ENCODE data around the gene KRTAP5-1. TPM values are rescaled to one million over a fixed set of nuclear protein-coding genes. Genes with fewer than 3 reads are reported as not detected.
A peak's percentile ranks its signal among the peaks of the same experiment; 100 is the strongest.

The KRTAP5-1 gene
- total RNA-seq, 2 experiments from 2014 or later, result not detected

DNA sequence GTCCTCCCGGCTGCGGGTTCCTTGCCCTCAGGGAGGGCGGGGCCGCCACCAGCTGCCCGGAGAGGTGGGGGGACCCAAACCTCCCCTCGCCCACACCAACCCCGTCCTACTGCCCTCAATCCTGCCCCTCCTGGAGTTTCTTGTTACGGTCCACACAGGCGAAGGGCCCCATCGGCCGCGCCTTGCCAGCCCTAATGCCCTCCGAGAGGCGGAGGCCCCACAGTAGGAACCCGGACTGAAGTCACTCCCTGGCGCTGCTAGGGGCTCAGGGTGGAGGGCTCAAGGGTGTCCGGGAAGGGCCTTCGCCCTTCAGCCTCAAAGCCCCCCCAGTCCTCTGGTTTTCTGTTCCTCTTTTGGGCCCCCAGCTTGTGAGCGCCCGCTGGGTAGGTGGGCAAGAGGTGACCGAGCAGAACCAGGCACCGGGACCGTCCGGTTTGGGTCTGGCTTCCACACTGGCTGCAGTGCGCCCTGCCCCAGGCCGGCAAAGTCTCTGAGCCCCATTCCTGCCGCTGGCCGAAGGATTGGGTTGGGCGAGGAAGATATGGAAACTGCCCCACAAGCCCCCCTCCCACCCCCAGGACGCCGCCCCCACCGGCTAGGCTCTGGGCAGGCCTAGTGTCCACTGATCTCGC lies 37.5 kb downstream of the KRTAP5-1 start:
- POLR2A ChIA-PET, result no interaction called here
- intact Hi-C loops (cut with DNase I, micrococcal nuclease), result loop anchor here in 1 of 2 experiments (1.0 to 2.0 kb wide), 2 partner anchors 27 to 79 kb away; no protein-coding TSS in a partner anchor
- H3K4me1 Mint-ChIP-seq, result peaks cover 2% of the 10 kb centered on the region

GRCh38 chr11:1546536-1547466 lies 38.3 kb downstream of the KRTAP5-1 start:
- ChIA-PET POLR2A (no interaction called here), CTCF (interaction anchor here (0.7 to 3.3 kb wide), 9 partner anchors 9 to 1298 kb away, joined by 3 to 46 read pairs (median 3); no protein-coding TSS in a partner anchor)
- no peak overlapping the region for H3K27ac Mint-ChIP-seq
- no peaks in the 10 kb centered on the region for H3K9me3 Mint-ChIP-seq (ENCODE audit: low read depth)
- H3K4me3 Mint-ChIP-seq, result peak overlapping the region; percentile 17
- H3K27me3 Mint-ChIP-seq, result peaks cover 23% of the 10 kb centered on the region
- H3K4me1 Mint-ChIP-seq, result peaks cover 2% of the 10 kb centered on the region
- ATAC-seq (peak; percentile 87), DNase-seq (peak; percentile 72)
- H3K36me3 Mint-ChIP-seq (ENCODE audit: low read depth), result no peaks in the 10 kb centered on the region
- intact Hi-C loops (cut with DNase I, micrococcal nuclease), result loop anchor here (1.0 to 2.0 kb wide), 3 partner anchors 28 to 82 kb away; no protein-coding TSS in a partner anchor

More for the DNA sequence above, 37.5 kb downstream of the KRTAP5-1 start:
- DNase-seq, result no peak
- CTCF ChIA-PET, result interaction anchor here (0.9 to 3.3 kb wide), 4 partner anchors 16 to 31 kb away, joined by 3 to 46 read pairs (median 5); no protein-coding TSS in a partner anchor
- no peak overlapping the region for H3K27ac Mint-ChIP-seq
- H3K9me3 Mint-ChIP-seq (ENCODE audit: low read depth), result no peaks in the 10 kb centered on the region
- no peak for ATAC-seq
- no peaks in the 10 kb centered on the region for H3K36me3 Mint-ChIP-seq (ENCODE audit: low read depth)
- peaks cover 25% of the 10 kb centered on the region for H3K27me3 Mint-ChIP-seq
- H3K4me3 Mint-ChIP-seq, result peak overlapping the region; percentile 2

DNA sequence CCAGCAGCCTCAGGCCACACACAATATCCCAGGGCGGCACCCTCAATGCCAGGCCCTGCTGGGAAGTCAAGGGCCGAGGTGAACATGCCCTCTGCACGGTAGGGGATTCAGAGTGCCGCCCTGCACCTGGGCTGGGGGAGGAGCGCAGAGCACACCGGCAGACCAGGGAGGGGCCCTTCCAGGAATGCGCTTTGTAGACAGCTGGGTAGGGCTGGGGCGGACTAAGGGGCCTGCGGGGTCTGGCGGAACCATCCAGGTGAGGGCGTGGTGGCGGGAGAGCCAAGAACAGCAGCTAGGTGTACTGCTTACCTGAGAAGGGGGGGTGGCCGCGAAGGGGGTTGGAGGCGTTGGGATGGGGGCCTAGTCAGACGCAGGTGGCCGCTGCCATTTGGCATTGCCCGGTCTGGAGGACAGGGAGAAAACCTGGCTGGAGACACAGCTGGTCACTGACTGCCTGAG lies 39.0 kb downstream of the KRTAP5-1 start:
- no peaks in the 10 kb centered on the region for H3K9me3 Mint-ChIP-seq (ENCODE audit: low read depth)
- intact Hi-C loops (cut with DNase I, micrococcal nuclease), result loop anchor here (1.0 to 2.0 kb wide), 3 partner anchors 28 to 82 kb away; no protein-coding TSS in a partner anchor
- DNase-seq (no peak), ATAC-seq (no peak)
- peaks cover 2% of the 10 kb centered on the region for H3K4me1 Mint-ChIP-seq
- H3K27ac Mint-ChIP-seq, result no peak overlapping the region
- H3K27me3 Mint-ChIP-seq, result peaks cover 23% of the 10 kb centered on the region
- ChIA-PET POLR2A (no interaction called here), CTCF (interaction anchor here (0.7 to 3.3 kb wide), 3 partner anchors 10 to 28 kb away, joined by 3 to 46 read pairs (median 3); no protein-coding TSS in a partner anchor)
- H3K36me3 Mint-ChIP-seq (ENCODE audit: low read depth), result no peaks in the 10 kb centered on the region
- H3K4me3 Mint-ChIP-seq, result peak overlapping the region; percentile 17

DNA sequence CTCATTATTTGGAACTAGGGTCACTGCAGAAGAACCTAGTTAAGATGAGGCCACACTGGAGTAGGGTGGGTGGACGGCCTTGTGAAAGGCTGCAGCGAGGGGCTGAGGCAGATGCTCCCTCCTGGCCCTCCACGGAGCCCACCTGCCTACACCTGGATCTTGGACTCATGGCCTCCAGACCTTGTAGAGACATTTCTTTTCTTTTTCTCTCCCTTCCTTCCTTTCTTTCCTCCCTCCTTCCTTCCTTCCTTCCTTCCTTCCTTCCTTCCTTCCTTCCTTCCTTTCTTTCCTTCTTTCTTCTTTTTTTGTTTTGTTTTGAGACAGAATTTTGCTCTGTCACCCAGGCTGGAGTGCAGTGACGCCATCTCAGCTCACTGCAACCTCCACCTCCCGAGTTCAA lies 39.7 kb downstream of the KRTAP5-1 start:
- Mint-ChIP-seq H3K4me3 (no peak overlapping the region), H3K36me3 (ENCODE audit: low read depth) (no peaks in the 10 kb centered on the region), H3K27ac (no peak overlapping the region), H3K4me1 (peaks cover 2% of the 10 kb centered on the region), H3K27me3 (peaks cover 23% of the 10 kb centered on the region), H3K9me3 (ENCODE audit: low read depth) (no peaks in the 10 kb centered on the region)
- no peak for ATAC-seq
- DNase-seq, result no peak
- POLR2A ChIA-PET, result no interaction called here
- CTCF ChIA-PET, result interaction anchor here (3.3 kb wide), 1 partner anchor 29 kb away, joined by 46 read pairs; no protein-coding TSS in a partner anchor
- intact Hi-C loops (cut with DNase I, micrococcal nuclease), result no loop called here

GRCh38 chr11:1544536-1544935 lies 40.5 kb downstream of the KRTAP5-1 start:
- DNase-seq (no peak), ATAC-seq (no peak)
- no peak overlapping the region for H3K27ac Mint-ChIP-seq
- peaks cover 18% of the 10 kb centered on the region for H3K27me3 Mint-ChIP-seq
- no peaks in the 10 kb centered on the region for H3K9me3 Mint-ChIP-seq (ENCODE audit: low read depth)
- POLR2A ChIA-PET, result no interaction called here
- CTCF ChIA-PET, result interaction anchor here (0.5 kb wide), 1 partner anchor 21 kb away, joined by 3 read pairs; no protein-coding TSS in a partner anchor
- intact Hi-C loops (cut with DNase I, micrococcal nuclease), result no loop called here
- H3K4me1 Mint-ChIP-seq, result peaks cover 2% of the 10 kb centered on the region
- no peaks in the 10 kb centered on the region for H3K36me3 Mint-ChIP-seq (ENCODE audit: low read depth)
- no peak overlapping the region for H3K4me3 Mint-ChIP-seq

DNA sequence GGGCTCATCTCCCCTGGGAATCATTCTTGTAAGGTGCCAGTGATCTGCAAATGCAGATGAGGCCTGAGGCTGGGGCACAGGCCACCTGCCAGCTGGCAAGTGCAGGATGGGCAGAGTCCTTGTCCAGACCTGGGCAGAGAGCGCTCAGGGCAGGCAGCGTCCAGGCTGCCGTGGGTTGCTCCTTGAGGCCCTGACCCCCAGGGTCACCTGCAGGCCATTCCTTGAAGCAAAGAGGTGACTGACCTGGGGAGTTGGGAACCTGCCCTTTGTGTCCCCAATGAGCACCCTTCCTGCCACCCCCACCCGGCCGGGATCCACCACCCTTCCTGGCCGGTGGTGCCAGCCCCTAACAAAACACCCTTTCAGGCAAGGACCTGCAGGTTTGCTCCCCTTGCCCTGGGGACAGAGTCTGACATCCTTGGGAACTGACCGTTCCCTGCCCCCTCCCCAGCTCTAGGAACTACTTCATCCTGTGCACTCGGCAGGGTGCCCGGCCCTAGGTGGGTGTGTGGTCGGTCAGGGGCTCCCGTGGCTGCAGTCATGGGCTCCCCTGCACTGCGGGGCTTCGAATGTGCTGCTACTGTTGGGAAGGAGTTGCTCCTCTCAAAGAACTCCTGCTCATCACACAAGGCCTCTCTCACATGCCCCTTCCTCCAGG lies 41.3 kb downstream of the KRTAP5-1 start:
- ATAC-seq, result no peak
- intact Hi-C loops (cut with DNase I, micrococcal nuclease), result no loop called here
- Mint-ChIP-seq H3K4me1 (peaks cover 2% of the 10 kb centered on the region), H3K4me3 (no peak overlapping the region), H3K27ac (no peak overlapping the region), H3K9me3 (ENCODE audit: low read depth) (no peaks in the 10 kb centered on the region), H3K36me3 (ENCODE audit: low read depth) (no peaks in the 10 kb centered on the region), H3K27me3 (peaks cover 13% of the 10 kb centered on the region)
- CTCF ChIA-PET, result no interaction called here
- DNase-seq, result no peak
- POLR2A ChIA-PET, result no interaction called here

DNA sequence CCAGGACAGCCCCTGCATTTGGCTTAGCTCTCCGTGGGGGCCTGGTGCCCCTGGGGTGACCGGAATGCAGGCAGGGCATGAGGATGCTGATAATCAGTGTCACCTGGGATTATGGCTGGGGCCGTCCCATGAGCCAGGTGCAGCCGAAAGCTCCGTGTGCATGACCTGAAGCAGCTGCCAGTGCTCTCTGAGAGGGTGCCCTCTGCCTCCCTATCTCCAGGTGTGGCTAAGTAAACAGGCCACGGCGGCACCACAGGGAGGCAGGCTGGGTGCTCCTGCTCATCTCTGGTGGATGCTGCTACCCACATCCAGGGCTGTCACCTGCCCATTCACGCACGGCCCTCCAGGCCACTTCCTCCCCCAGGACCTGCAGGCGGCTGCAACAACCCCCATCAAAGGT lies 42.8 kb downstream of the KRTAP5-1 start:
- Mint-ChIP-seq H3K27ac (no peak overlapping the region), H3K9me3 (ENCODE audit: low read depth) (no peaks in the 10 kb centered on the region), H3K4me3 (no peak overlapping the region), H3K27me3 (peaks cover 3% of the 10 kb centered on the region), H3K36me3 (ENCODE audit: low read depth) (no peaks in the 10 kb centered on the region), H3K4me1 (peaks cover 2% of the 10 kb centered on the region)
- ATAC-seq, result no peak
- no peak for DNase-seq
- POLR2A ChIA-PET, result no interaction called here
- intact Hi-C loops (cut with DNase I, micrococcal nuclease), result no loop called here
- CTCF ChIA-PET, result interaction anchor here (1.0 to 1.3 kb wide), 2 partner anchors 33 to 87 kb away, joined by 4 to 5 read pairs; partner anchors contain the start of gene KRTAP5-5

DNA sequence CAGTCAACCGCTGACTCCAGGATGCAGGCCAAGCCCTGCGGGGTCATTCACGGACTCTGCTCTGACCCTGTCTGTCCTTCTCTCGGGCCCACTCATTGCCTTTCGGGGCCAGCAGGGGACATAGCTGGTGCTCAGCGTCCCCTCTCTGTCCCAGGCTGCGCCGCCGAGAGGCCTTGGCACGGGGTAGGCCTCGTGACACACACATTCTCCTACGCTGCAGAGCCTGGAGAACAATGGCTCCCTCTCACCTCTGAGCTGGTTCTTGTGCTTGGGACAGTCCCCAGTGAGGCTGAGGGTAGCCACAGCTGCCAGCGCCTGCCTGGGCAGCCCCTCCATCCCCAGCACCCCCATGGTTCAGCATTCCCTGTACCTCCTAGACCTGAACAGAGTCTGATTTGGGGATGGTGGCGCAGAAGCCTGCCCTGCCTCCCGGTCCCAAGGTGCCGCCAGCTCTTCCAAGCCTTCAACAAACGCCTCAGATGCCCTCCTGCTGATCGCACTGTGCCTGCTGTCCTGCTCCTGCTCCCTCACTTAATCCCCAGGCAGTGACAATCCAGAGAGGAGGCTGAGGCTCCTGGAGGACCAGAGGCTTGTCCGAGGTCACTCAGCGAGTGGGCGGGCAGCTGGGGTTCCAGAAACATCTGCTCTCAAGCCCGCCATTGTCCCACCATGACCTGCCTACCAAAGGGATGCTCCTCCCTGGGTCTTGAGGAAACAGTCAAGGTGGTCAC lies 43.4 kb downstream of the KRTAP5-1 start:
- Mint-ChIP-seq H3K36me3 (ENCODE audit: low read depth) (no peaks in the 10 kb centered on the region), H3K9me3 (ENCODE audit: low read depth) (no peaks in the 10 kb centered on the region), H3K27ac (no peak overlapping the region), H3K27me3 (peaks cover 3% of the 10 kb centered on the region), H3K4me1 (peaks cover 2% of the 10 kb centered on the region), H3K4me3 (no peak overlapping the region)
- ATAC-seq (no peak), DNase-seq (no peak)
- CTCF ChIA-PET, result interaction anchor here (1.0 to 1.3 kb wide), 2 partner anchors 33 to 88 kb away, joined by 4 to 5 read pairs; partner anchors contain the start of gene KRTAP5-5
- intact Hi-C loops (cut with DNase I, micrococcal nuclease), result no loop called here
- POLR2A ChIA-PET, result no interaction called here

DNA sequence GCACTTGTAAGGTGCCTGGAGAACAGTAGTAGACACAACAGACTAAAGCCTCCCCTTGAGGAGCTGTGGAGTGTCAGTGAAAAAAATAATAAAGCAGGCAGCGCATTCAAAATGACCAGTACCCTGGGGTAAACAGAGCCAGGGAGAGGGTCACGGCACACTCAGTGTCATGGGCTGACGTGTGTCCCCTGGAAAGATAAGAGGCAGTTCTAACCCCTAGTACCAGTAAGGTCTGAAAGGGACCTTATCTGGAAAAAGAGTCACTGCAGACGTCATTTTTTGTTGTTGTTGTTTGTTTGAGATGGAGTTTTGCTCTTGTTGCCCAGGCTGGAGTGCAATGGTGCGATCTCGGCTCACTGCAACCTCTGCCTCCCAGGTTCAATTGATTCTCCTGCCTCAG lies 45.0 kb downstream of the KRTAP5-1 start:
- intact Hi-C loops (cut with DNase I, micrococcal nuclease), result no loop called here
- Mint-ChIP-seq H3K4me3 (no peak overlapping the region), H3K36me3 (ENCODE audit: low read depth) (no peaks in the 10 kb centered on the region), H3K27ac (peak overlapping the region; percentile 6), H3K27me3 (no peaks in the 10 kb centered on the region), H3K4me1 (peaks cover 6% of the 10 kb centered on the region), H3K9me3 (ENCODE audit: low read depth) (no peaks in the 10 kb centered on the region)
- ChIA-PET POLR2A (no interaction called here), CTCF (no interaction called here)
- no peak for ATAC-seq
- no peak for DNase-seq

DNA sequence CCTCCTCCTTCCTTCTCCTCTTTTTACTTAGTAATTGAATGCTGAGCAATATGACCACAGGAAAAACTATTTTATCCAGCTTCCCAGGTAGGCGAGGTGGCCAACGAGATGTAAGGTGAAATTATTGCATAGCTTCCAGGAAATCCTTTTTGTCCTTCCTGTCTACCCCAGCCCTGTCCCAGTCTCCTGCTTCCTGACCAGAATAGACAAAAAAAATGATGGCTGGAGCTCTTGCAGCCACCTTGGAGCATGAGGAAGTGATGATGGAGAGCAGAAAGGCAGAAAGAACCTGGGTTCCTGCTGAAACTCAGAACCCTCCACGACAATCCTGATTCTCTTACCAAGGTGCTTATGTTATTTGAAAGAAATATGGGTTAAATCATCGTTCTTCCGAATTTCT lies 46.9 kb downstream of the KRTAP5-1 start:
- Mint-ChIP-seq H3K9me3 (ENCODE audit: low read depth) (no peaks in the 10 kb centered on the region), H3K4me3 (no peak overlapping the region), H3K27me3 (no peaks in the 10 kb centered on the region), H3K27ac (no peak overlapping the region), H3K36me3 (ENCODE audit: low read depth) (no peaks in the 10 kb centered on the region), H3K4me1 (peaks cover 12% of the 10 kb centered on the region)
- POLR2A ChIA-PET, result no interaction called here
- DNase-seq, result no peak
- no peak for ATAC-seq
- CTCF ChIA-PET, result interaction anchor here (0.7 to 2.8 kb wide), 3 partner anchors 16 to 37 kb away, joined by 3 to 7 read pairs (median 3); no protein-coding TSS in a partner anchor
- intact Hi-C loops (cut with DNase I, micrococcal nuclease), result loop anchor here in 1 of 2 experiments (5.0 kb wide), 1 partner anchor 34 kb away; the partner anchor contains the start of gene DUSP8
